Globus pallidus (tissue), 1 donor: ENCODE results near the gene ITGB7.

ENCODE experiments used
- DNase-seq: peaks from one replicate; pipeline ENCODE4 v3.0.0-alpha.2; 2015; ENCODE audit warnings: low spot score

The ITGB7 gene

GRCh38 chr12:53207042-53207441, at the start of gene ITGB7:
TSS of gene ITGB7 (minus strand) at chr12:53207251. CDS start at chr12:53200443, 6,808 bp downstream.
- DNase-seq: no peak

- no peak for DNase-seq
Observed at GRCh38 chr12:53255996-53256395, 48.9 kb upstream of the ITGB7 start.

DNA sequence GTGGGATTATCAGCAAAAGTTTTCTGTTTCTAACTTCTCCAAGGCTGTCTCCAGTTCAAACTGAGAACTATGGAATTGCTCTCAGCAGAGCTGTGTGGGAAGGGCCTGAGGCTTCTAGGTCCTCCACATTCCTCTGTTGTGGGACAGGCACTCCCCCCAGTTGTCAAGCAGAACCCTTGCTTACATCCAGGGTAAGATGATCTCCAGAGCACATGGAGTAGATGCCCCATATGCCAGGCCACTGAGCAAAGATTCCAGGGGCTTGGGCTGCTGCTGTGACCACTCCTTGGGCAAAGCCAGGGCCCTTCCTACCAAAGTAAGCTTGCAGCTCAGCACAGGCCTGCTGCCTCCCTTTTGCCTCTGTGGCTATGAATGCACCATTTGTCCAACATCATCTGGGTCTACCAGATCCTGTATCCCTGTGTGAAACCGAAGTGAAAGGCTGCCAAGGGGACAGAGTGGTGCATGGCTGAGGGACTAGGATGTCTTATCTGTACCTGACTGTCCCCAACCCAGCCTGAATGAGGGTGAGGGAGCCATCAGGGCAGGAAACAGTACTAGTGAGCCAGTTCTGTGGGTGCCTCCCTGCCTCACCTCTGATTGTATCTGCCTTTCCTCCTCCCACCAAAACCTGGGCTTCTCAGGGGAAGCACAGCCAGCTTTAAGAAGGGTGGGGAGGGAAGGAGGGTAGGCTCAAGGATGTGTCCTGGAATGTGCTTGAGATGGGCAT, 47.9 kb upstream of the ITGB7 start:
- no peak for DNase-seq

- DNase-seq: no peak
Observed at GRCh38 chr12:53253298-53253697, 46.2 kb upstream of the ITGB7 start.

DNA sequence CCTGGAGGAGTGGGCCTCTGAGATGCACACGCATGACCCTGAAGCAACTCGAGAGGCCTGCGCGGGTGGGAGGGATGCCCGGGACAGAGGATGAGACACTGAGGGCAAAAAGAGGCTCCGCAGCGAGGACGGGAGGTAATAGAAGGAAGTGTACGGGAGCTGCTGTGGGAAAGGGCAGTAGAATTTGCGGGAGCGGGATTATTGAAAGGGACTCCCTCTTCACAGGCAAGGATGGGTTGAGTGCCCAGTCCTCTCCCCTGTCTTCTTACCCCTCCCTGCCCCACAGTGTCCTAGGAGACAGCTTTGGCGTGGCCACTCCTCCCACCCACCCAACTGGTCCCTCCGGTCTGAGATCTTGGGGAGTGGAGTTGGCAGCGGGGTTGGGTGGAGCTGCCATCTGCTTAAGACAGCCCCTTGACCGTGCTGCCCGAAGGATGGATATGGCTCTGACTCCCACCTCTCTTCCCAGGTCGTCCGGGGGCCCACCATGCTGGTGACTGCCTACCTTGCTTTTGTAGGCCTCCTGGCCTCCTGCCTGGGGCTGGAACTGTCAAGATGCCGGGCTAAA, 45.4 kb upstream of the ITGB7 start:
- DNase-seq: no peak

DNA sequence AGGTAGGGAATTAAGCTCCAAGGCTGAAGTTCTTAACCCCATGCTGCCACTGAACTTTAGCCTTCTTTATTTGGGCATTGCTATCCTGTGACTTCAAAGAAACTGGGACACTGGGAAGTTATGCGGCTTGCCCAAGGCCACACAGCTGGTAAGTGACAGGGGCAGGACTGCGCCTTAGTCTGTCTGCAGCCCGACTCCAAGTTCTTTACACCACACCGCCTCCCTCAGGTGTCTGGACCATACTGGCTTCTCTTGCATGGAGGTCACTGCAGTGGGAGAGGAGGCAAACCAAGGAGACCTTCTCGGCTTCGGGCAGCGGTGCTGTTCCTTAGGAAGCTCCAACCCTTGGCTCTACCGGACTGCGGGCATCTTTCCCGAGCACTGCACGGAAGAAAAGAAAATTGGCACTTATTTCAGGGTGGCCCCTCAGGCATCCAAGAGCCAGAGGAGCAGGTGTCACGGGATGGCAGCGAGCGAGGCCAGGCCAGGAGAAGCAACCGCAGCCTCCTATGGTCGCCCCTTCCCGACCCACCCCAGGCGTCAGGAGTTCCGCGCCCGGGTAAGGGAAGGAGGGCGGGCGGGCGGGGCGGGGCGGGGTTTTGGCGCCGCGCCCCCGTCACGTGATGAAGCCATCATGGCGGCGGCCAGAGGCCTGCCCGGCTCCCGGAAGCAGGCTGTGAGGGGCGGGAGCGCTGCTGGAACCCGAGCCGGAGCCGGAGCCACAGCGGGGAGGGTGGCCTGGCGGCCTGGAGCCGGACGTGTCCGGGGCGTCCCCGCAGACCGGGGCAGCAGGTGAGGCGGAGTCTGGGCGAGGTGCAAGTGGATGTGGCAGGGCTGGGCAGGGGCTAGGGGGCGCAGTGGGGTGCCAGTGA, 44.7 kb upstream of the ITGB7 start:
- peak; percentile 71 for DNase-seq

DNA sequence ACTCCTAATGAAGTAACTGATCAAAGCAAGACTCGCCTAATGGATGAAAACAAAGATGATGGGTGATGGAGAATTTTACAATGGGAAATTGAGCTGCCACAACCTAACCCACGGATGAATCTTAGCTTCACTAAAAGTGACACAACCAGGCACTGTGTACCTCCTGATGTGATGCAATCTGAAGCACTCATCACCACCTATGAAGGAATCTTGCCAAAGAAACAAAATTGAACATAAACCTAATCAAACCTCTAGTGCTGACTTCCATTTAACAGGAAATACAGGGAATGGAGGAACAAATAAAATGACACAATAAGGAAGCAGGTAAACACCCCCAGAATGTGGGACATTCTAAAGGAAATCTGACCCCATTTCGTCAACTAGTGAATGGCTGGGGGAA, 38.2 kb upstream of the ITGB7 start:
- no peak for DNase-seq

DNA sequence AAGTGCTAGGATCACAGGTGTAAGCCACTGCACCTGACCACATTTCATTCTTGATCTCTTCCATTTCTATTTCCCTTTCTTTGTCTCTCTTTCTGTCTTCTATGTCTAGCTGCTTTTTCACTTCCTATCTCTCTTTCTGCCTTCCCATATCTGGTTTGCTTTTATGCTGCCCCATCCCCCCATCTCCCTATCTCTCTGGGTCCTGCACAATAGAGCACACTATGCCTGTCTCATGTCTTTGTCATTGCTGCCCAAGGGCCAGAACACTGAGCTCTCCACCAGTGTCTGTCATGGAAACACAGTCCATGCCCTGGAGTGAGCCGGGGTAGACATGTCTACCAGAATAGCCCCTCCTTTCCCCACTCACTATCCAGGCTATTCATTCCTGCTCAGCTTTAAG, 37.3 kb upstream of the ITGB7 start:
- DNase-seq: no peak

- DNase-seq: no peak
Observed at GRCh38 chr12:53241623-53242412, 34.8 kb upstream of the ITGB7 start.

GRCh38 chr12:53239643-53240258, 32.7 kb upstream of the ITGB7 start:
- DNase-seq: no peak

- DNase-seq: no peak
Observed at GRCh38 chr12:53236443-53237111, 29.5 kb upstream of the ITGB7 start.

DNA sequence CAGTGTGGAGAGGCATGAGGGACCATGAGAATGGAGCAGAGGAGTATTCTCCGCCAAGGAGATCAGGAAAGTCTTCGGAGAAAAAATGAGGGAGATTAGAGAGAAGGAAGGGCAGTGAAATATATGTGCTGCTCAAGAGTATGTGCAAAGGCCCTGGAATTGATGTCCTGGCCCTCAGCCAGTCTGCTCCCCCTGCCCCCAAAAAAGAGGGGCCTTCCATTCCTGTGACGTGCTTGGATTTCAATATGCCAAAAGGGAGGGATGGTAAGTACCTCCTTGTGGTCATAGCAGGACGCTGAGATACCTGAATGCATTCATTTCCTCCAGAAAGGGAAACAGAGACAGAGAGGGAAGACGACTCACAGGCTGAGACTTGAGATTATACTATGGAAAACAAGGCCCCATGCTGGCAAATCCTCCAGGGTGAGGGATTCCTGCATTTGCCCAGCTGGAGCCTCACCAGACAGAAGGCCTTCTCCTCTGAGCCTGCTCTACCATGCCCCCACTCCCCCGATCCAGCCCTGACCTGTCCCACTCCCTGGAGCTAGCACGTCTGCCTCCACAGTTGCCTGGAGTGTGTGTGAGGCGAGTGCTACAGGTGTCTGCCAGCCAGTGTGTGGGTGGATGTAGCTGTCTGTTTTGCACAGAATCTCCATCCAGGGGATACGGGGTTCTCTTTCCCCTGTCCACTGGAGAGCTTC, 28.8 kb upstream of the ITGB7 start:
- no peak for DNase-seq

GRCh38 chr12:53235164-53235563, 28.1 kb upstream of the ITGB7 start:
- no peak for DNase-seq

DNA sequence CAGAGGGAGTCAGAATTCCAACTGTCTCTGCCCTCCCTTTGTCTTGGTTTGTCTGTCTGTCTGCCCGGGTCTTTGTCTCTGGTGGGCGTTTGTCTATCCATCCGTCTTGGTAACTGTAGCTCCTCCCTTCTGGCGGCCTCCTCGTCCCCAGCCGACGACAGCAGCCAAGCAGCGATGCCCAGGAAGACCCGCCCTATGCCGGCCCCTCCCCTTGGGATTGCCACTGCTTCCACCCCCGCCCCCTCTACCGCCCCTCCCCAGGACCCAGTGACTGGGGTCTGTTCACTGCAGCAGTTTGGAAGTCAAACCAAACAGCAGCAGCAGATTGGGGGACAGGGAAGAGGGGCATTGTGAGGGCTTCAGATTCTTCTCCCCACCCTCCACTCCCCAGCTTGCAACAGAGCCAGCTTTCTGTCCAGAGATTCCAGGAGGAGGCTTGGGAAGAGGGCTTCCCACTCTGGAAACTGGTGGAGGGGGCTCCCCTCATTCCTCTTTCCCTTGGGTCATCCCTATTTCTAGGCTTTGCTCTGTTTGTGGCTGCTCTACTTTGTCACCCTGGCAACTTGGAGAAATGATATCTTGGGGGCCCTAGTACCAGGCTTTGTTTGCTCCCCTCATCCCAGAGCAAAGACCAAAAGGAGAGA, 27.3 kb upstream of the ITGB7 start:
- no peak for DNase-seq

GRCh38 chr12:53233671-53234121, 26.6 kb upstream of the ITGB7 start:
- DNase-seq: no peak

- no peak for DNase-seq
Observed at GRCh38 chr12:53232646-53233461, 25.8 kb upstream of the ITGB7 start.

DNA sequence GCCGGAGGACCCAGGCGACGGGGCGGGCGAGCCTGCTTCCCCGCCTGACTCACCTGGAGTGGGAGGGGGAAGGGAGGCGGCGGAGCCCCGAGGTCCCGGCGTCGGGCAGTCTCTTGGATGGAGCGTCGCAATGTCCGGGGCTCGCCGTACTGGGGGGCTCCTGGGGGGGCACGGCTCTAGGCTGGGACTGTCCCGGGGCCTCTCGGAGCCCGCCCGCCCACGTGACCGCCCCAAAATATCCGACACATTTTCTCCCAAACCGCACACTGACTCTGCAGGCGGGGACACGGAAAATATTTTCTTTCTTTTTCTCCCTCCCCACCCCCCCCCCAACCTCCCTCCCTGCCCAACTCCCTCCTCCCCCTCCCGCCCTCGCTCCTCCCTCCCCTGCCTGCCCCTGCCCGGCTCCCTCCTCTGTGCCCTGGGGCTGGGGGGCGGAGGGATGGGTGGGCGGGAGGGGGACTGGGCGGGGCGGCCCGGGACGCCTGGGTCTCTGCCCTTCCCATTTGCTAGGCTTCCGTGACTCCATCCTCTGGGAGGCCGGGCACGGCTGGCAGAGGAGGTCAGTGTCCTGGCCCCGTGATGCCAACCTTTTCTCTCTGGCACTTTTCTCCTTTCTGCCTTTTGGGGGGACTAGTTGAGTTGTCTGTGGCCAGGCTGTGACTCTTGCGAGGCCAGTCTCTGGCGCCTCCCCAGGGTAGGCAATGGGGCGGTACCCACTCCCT, 25.0 kb upstream of the ITGB7 start, which contains the start of gene RARG:
Gene RARG, minus strand, starts transcription at position 289 of the 725 bp plus-strand sequence. CDS start 4,664 bp downstream, outside the sequence.
- DNase-seq: no peak

- no peak for DNase-seq
Observed at GRCh38 chr12:53231671-53231920, 24.5 kb upstream of the ITGB7 start.
